Smooth muscle cell (in vitro differentiated cells): Measurements from ENCODE around the gene MIEF2. TPM values are rescaled to one million over a fixed set of nuclear protein-coding genes. Genes with fewer than 3 reads are reported as not detected.

Source experiments
- DNase-seq: peaks from one replicate; lab custom pipeline; 2025; ENCODE audit not compliant: unreplicated experiment; lab: John Stamatoyannopoulos, UW
- H2AFZ ChIP-seq: fragments of 200-600 bp; sonication (generic); 2 replicates; pipeline ENCODE4 v1.6.0; 2016; ENCODE audit warnings: antibody characterized with exemption, low read depth, mild to moderate bottlenecking
- H3F3A ChIP-seq: fragments of 200-600 bp; sonication (generic); 2 replicates; pipeline ENCODE4 v1.6.0; 2017; ENCODE audit warnings: antibody characterized with exemption, low read depth
- H3K27ac ChIP-seq: fragments of 200-600 bp; sonication (generic); 2 replicates; pipeline ENCODE4 v1.5.1; 2016; ENCODE audit warnings: low read depth, mild to moderate bottlenecking
- H3K27me3 ChIP-seq: fragments of 200-600 bp; sonication (generic); 2 replicates; pipeline ENCODE4 v1.6.1; 2016; ENCODE audit warnings: low read depth, mild to moderate bottlenecking
- H3K36me3 ChIP-seq: fragments of 200-600 bp; sonication (generic); 2 replicates; pipeline ENCODE4 v1.5.1; 2016; ENCODE audit warnings: low read depth
- H3K4me1 ChIP-seq: fragments of 200-600 bp; sonication (generic); 2 replicates; pipeline ENCODE4 v1.5.1; 2016; ENCODE audit warnings: low read depth
- H3K4me2 ChIP-seq: fragments of 200-600 bp; sonication (generic); 2 replicates; pipeline ENCODE4 v1.6.0; 2016; ENCODE audit warnings: mild to moderate bottlenecking
- H3K4me3 ChIP-seq: fragments of 200-600 bp; sonication (generic); 2 replicates; pipeline ENCODE4 v1.5.1; 2016; ENCODE audit warnings: mild to moderate bottlenecking
- H3K79me2 ChIP-seq: fragments of 200-600 bp; sonication (generic); 2 replicates; pipeline ENCODE4 v1.6.0; 2016; ENCODE audit warnings: low read depth, mild to moderate bottlenecking
- H3K9ac ChIP-seq: fragments of 200-600 bp; sonication (generic); 2 replicates; pipeline ENCODE4 v1.6.0; 2016; ENCODE audit warnings: low read depth
- H3K9me3 ChIP-seq: fragments of 200-600 bp; sonication (generic); replicated peaks from 2 replicates; pipeline ENCODE4 v1.5.1; 2016; ENCODE audit warnings: low read depth
- H4K20me1 ChIP-seq: fragments of 200-600 bp; sonication (generic); 2 replicates; pipeline ENCODE4 v1.6.0; 2016; ENCODE audit warnings: low read depth
- WGBS: methylation state at CpG from one replicate; pipeline ENCODE4 v1.1.7; 2016; ENCODE audit warnings: low lambda C conversion rate; 5-methylcytosine and 5-hydroxymethylcytosine counted together
- polyA plus RNA-seq: library from polyadenylated mRNA; unstranded; fragments of >200 nt; fragmentation: Nextera tagmentation; extraction: Ambion mirVana; gene quantifications from 2 replicates; pipeline ENCODE4 v1.2.1, GENCODE V29; 2016
- total RNA-seq: library from RNA; depleted of rRNA; stranded (reverse); fragments of >200 nt; gene quantifications from 2 replicates; pipeline ENCODE4 v1.2.3, GENCODE V29; 2014
- TF ChIP-seq, protein P1 (sequence below): fragments of 200-600 bp; sonication (generic); IDR thresholded peaks from 2 replicates; pipeline ENCODE4 v1.5.1; 2017; ENCODE audit warnings: borderline replicate concordance, mild to moderate bottlenecking, antibody characterized with exemption; ENCODE audit not compliant: insufficient read depth, poor library complexity, severe bottlenecking

Gene MIEF2
- total and polyA plus RNA-seq, 2 experiments from 2014 or later, result 10.4 to 13.5 TPM

DNA sequence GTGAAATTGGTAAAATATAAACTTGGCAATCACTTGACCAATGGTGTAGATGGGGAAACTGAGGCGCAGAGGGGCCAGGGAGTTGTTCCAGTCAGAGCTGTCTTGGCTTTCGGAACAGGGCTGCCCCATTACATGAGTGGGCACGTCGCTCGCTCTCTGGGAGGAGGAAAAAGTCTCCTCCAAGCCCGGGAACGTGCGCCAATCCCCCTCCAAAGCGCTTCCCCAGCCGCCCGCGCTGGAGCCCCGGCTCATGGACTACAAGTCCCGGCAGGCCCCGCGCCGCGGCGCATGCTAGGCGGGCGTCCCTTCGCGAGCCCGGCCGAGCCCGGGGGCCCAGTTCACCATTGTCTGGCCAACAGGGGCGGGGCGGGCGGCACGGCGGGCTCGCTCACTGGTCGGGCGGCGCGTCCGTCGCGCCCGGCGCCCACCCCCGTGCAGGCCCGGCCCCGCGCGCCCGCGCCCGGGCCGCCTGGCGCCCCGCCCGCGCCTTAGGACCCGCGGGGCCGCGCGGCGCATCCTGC, 35.3 kb upstream of the MIEF2 start, which contains the start of gene LLGL1:
Gene LLGL1, plus strand, starts transcription at position 515 of the 521 bp plus-strand sequence. CDS start 48 bp downstream, outside the sequence.
- Histone ChIP-seq H3K36me3 (no peaks in the 10 kb centered on the region), H2AFZ (peak within 1 kb of the TSS; percentile 80), H3K27ac (peak within 1 kb of the TSS; percentile 84), H3K4me2 (peak within 1 kb of the TSS; percentile 96), H3K4me3 (peak within 1 kb of the TSS; percentile 76), H3F3A (no peaks in the 10 kb centered on the region), H3K4me1 (peaks cover 27% of the 10 kb centered on the region), H3K27me3 (no peaks in the 10 kb centered on the region), H3K9me3 (no peaks in the 10 kb centered on the region), H3K9ac (peak within 1 kb of the TSS; percentile 85), H3K79me2 (peaks cover 45% of the 10 kb centered on the region), H4K20me1 (peaks cover 39% of the 10 kb centered on the region)
- TF ChIP-seq, protein P1, sequence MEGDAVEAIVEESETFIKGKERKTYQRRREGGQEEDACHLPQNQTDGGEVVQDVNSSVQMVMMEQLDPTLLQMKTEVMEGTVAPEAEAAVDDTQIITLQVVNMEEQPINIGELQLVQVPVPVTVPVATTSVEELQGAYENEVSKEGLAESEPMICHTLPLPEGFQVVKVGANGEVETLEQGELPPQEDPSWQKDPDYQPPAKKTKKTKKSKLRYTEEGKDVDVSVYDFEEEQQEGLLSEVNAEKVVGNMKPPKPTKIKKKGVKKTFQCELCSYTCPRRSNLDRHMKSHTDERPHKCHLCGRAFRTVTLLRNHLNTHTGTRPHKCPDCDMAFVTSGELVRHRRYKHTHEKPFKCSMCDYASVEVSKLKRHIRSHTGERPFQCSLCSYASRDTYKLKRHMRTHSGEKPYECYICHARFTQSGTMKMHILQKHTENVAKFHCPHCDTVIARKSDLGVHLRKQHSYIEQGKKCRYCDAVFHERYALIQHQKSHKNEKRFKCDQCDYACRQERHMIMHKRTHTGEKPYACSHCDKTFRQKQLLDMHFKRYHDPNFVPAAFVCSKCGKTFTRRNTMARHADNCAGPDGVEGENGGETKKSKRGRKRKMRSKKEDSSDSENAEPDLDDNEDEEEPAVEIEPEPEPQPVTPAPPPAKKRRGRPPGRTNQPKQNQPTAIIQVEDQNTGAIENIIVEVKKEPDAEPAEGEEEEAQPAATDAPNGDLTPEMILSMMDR, result no peak
- WGBS, result under 1% methylated on average over 18 of the region's 60 CpGs
- peak; percentile 89 for DNase-seq

DNA sequence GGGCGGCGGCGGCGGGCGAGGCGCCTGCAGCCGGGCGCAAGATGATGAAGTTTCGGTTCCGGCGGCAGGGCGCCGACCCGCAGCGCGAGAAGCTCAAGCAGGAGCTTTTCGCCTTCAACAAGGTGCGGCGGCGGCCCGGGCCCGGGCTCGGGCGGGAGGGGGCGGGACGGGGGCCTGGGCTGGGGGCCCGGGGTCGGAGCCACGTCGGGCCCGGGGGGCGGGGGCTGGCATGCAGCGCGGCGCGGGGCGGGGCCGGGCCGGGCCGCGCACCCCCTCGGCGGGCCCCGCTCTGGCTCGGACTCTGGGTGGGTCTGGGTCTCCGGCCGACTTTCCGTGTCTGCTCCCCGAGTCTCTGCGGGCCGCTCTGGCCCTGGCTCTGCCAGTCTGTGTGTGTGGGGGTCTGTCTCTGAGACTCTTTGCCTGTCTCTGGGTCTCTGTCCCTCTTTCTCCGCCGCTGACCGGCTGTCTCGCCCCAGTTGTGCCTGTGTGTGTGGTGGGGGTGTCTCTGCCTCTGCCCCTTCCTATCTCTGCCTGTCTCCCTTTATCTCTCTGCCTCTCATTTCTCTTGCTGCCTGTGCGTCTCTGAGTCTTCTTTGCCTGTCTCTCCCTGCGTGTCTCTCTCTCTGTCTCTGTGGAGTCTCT, 34.7 kb upstream of the MIEF2 start:
- Histone ChIP-seq H3K9me3 (no peaks in the 10 kb centered on the region), H3F3A (no peaks in the 10 kb centered on the region), H3K4me2 (peak overlapping the region; percentile 96), H3K4me1 (peaks cover 33% of the 10 kb centered on the region), H4K20me1 (peaks cover 45% of the 10 kb centered on the region), H3K79me2 (peaks cover 50% of the 10 kb centered on the region), H3K4me3 (peak overlapping the region; percentile 76), H3K36me3 (no peaks in the 10 kb centered on the region), H3K9ac (peak overlapping the region; percentile 85), H2AFZ (no peak overlapping the region), H3K27me3 (no peaks in the 10 kb centered on the region), H3K27ac (peak overlapping the region; percentile 52)
- peak; percentile 52 for DNase-seq
- WGBS, result under 1% methylated on average over 19 of the region's 57 CpGs
- TF ChIP-seq, protein P1, result no peak

DNA sequence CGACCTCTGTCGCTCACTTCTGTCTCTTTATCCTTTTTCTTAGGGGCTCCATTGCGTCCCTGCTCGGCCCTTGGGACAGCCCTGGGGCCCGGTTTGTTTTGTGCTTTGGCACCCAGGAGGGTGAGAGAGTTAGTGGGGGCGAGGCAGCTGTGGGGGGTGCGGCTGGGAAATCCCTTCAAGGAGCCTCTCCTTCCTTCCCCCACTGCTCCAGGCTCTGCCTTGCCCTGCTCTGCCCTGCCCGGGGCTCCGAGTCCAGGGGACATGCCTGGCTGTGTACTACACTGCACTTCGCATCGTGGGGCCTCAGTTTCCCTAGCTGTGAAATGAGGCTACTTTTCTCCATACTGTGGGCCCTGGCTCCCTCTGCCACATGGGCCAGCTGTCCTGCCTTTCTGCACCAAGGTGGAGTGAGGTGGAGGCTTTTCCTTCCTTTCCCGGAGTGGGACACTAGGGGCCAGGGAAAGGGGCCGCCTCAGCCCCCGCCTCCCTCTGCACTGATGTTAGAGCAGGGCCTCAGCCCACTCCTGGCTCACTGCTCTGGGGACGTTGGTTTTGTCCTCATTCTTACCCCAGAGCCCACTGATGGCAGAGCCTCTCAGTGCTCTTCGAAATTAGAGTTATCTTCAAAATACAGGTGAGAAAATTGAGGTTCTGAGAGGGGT, 34.0 kb upstream of the MIEF2 start:
- Histone ChIP-seq H3K36me3 (no peaks in the 10 kb centered on the region), H3K9ac (peak overlapping the region; percentile 85), H3K27ac (peak overlapping the region; percentile 52), H3K79me2 (peaks cover 57% of the 10 kb centered on the region), H3K9me3 (no peaks in the 10 kb centered on the region), H4K20me1 (peaks cover 51% of the 10 kb centered on the region), H3K4me3 (peak overlapping the region; percentile 76), H3F3A (no peaks in the 10 kb centered on the region), H3K4me1 (peaks cover 40% of the 10 kb centered on the region), H2AFZ (no peak overlapping the region), H3K4me2 (peak overlapping the region; percentile 96), H3K27me3 (no peaks in the 10 kb centered on the region)
- WGBS, result 26% methylated on average over 14 of the region's 16 CpGs
- DNase-seq, result peak; percentile 32
- TF ChIP-seq, protein P1, result no peak
